ENCODE measurements around the gene STK11.

GRCh38 chr19:1206150-1206863, 729 bp downstream of the STK11 start:
- TF ChIP-seq CTCF (IDR thresholded peaks at IDR 0.05) (no peak), POLR2A (IDR thresholded peaks at IDR 0.05) (no peak)
